Fibroblast of lung (primary cell): ENCODE results near the gene SERF2. TPM values are rescaled to one million over a fixed set of nuclear protein-coding genes. Genes with fewer than 3 reads are reported as not detected.

Source experiments
- DNase-seq, 2 donors: peaks; one replicate each; pipeline versions ENCODE4 v3.0.0 to v3.0.0-alpha.2; 2010; ENCODE audit warnings: low read depth in 2 of 2
- H2AFZ ChIP-seq: 2 replicates; pipeline ENCODE4 v1.5.1; 2012; ENCODE audit warnings: low read length, control low read depth, inconsistent platforms
- H3K27ac ChIP-seq: 2 replicates; pipeline ENCODE4 v1.5.1; 2011; ENCODE audit warnings: low read length, control low read depth; ENCODE audit not compliant: insufficient read depth
- H3K27me3 ChIP-seq: 2 replicates; pipeline ENCODE4 v1.5.1; 2011; ENCODE audit warnings: mild to moderate bottlenecking, low read length; ENCODE audit not compliant: control insufficient read depth, insufficient read depth
- H3K36me3 ChIP-seq: 2 replicates; pipeline ENCODE4 v1.5.1; 2011; ENCODE audit warnings: low read length; ENCODE audit not compliant: control insufficient read depth, insufficient read depth
- H3K4me1 ChIP-seq: 2 replicates; pipeline ENCODE4 v1.5.1; 2011; ENCODE audit warnings: low read length; ENCODE audit not compliant: control insufficient read depth, insufficient read depth; ENCODE audit errors: extremely low read depth
- H3K4me2 ChIP-seq: 2 replicates; pipeline ENCODE4 v1.5.1; 2011; ENCODE audit warnings: low read length, control low read depth; ENCODE audit not compliant: insufficient read depth; ENCODE audit errors: extremely low read depth
- H3K4me3 ChIP-seq, 4 experiments: fragments of 200-600 bp in 1 of 4; sonication (generic) in 1 of 4; replicated peaks in 1 of 4; 2 replicates each; pipeline ENCODE4 v1.5.1; 2011 to 2016; ENCODE audit warnings: low read length in 4 of 4, low read depth in 3 of 4, mild to moderate bottlenecking in 3 of 4, control low read depth in 2 of 4, inconsistent platforms in 1 of 4, mixed read lengths in 1 of 4; ENCODE audit not compliant: insufficient read depth in 1 of 4; ENCODE audit errors: control extremely low read depth in 1 of 4
- H3K79me2 ChIP-seq: 2 replicates; pipeline ENCODE4 v1.5.1; 2012; ENCODE audit warnings: mild to moderate bottlenecking, low read length, inconsistent platforms; ENCODE audit not compliant: control insufficient read depth, insufficient read depth
- H3K9ac ChIP-seq: 2 replicates; pipeline ENCODE4 v1.5.1; 2011; ENCODE audit warnings: mild to moderate bottlenecking, low read length, control low read depth; ENCODE audit not compliant: insufficient read depth
- H3K9me3 ChIP-seq: 2 replicates; pipeline ENCODE4 v1.5.1; 2012; ENCODE audit warnings: low read depth, low read length; ENCODE audit not compliant: control insufficient read depth, insufficient read depth
- H4K20me1 ChIP-seq: 2 replicates; pipeline ENCODE4 v1.5.1; 2011; ENCODE audit warnings: low read length; ENCODE audit not compliant: control insufficient read depth, insufficient read depth; ENCODE audit errors: extremely low read depth
- CTCF ChIP-seq, 2 donors: IDR thresholded peaks in 1 of 2; conservative IDR thresholded peaks in 1 of 2; 1 replicate in 1 of 2; 2 replicates in 1 of 2; pipeline ENCODE4 v1.5.1; 2011 to 2012; ENCODE audit warnings: low read length in 2 of 2, control low read depth in 1 of 2, inconsistent platforms in 1 of 2, low read depth in 1 of 2, mild to moderate bottlenecking in 1 of 2
- EZH2 ChIP-seq: IDR thresholded peaks from 2 replicates; pipeline ENCODE4 v1.5.1; 2012; ENCODE audit warnings: low read length, control low read depth, mild to moderate bottlenecking; ENCODE audit errors: missing control alignments
- polyA plus RNA-seq, 2 donors: library from polyadenylated mRNA; depleted of rRNA in 1 of 2; stranded (reverse) in 1 of 2; unstranded in 1 of 2; fragments of >200 nt; gene quantifications; 2 replicates each; pipeline ENCODE4 v1.2.1, GENCODE V29; 2011 to 2012; ENCODE audit warnings: missing spikeins in 1 of 2
- total RNA-seq: library from RNA; depleted of rRNA; stranded (reverse); fragments of >200 nt; gene quantifications from 2 replicates; pipeline ENCODE4 v1.2.1, GENCODE V29; 2014

The SERF2 gene
- total and polyA plus RNA-seq, 2 donors (not counting 1 experiment from before 2014, with no cell fraction given) = 371 to 1,159 TPM

GRCh38 chr15:43795197-43795596 lies 3.1 kb downstream of the SERF2 start:
- H3K4me1 ChIP-seq = peaks cover 17% of the 10 kb centered on the region
- H4K20me1 ChIP-seq = no peaks in the 10 kb centered on the region
- TF ChIP-seq EZH2 (no peak), CTCF (conservative IDR thresholded peaks at IDR 0.05 in 1 of 2, IDR thresholded peaks at IDR 0.05 in 1 of 2; ENCODE audit: low read depth in 1 of 2, low read length in 2 of 2) (no peak)
- no peak overlapping the region for H3K9ac ChIP-seq
- peaks cover 27% of the 10 kb centered on the region for H3K36me3 ChIP-seq
- H3K27ac ChIP-seq = no peak overlapping the region
- peaks cover 32% of the 10 kb centered on the region for H3K79me2 ChIP-seq
- no peak overlapping the region for H2AFZ ChIP-seq
- H3K4me3 ChIP-seq = peak overlapping the region in 1 of 4 experiments; percentile 4
- no peaks in the 10 kb centered on the region for H3K27me3 ChIP-seq
- no peak overlapping the region for H3K4me2 ChIP-seq
- H3K9me3 ChIP-seq = no peaks in the 10 kb centered on the region
- DNase-seq = no peak

GRCh38 chr15:43795997-43796396 lies 3.9 kb downstream of the SERF2 start:
- Histone ChIP-seq H3K36me3 (peaks cover 27% of the 10 kb centered on the region), H3K4me3 (no peak overlapping the region), H3K79me2 (peaks cover 37% of the 10 kb centered on the region), H3K27me3 (no peaks in the 10 kb centered on the region), H3K9ac (no peak overlapping the region), H3K4me1 (peaks cover 18% of the 10 kb centered on the region), H4K20me1 (no peaks in the 10 kb centered on the region), H3K9me3 (no peaks in the 10 kb centered on the region), H2AFZ (no peak overlapping the region), H3K4me2 (no peak overlapping the region), H3K27ac (no peak overlapping the region)
- no peak for DNase-seq
- no peak for TF ChIP-seq CTCF (conservative IDR thresholded peaks at IDR 0.05 in 1 of 2, IDR thresholded peaks at IDR 0.05 in 1 of 2; ENCODE audit: low read depth in 1 of 2, low read length in 2 of 2)

DNA sequence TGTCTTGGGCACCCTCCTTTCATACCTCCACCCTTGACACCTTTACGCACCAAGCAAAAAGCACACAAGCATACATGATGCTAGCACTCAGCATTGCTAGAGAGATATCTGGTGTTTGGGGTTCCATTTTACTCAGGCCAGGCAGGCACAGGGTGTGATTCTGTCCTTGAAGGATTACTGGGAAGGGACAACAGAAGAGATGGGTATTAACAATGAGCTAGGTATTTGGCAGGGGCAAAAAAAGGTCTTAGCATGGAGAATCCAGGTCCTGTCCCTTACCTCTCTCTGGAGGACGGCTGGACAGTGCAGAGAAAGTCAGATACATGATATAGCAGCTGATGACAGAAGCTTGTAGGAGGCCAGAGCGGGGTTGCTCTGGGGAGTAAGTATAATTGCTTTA lies 4.4 kb downstream of the SERF2 start:
- Histone ChIP-seq H3K9me3 (no peaks in the 10 kb centered on the region), H2AFZ (no peak overlapping the region), H3K9ac (no peak overlapping the region), H3K27me3 (no peaks in the 10 kb centered on the region), H4K20me1 (no peaks in the 10 kb centered on the region), H3K4me1 (peaks cover 16% of the 10 kb centered on the region), H3K4me2 (no peak overlapping the region), H3K79me2 (peaks cover 43% of the 10 kb centered on the region), H3K27ac (no peak overlapping the region), H3K36me3 (peaks cover 27% of the 10 kb centered on the region), H3K4me3 (no peak overlapping the region)
- DNase-seq = no peak
- no peak for TF ChIP-seq EZH2
- no peak for TF ChIP-seq CTCF (conservative IDR thresholded peaks at IDR 0.05 in 1 of 2, IDR thresholded peaks at IDR 0.05 in 1 of 2; ENCODE audit: low read depth in 1 of 2, low read length in 2 of 2)
